GM21390 (cell line): Measurements from ENCODE around the gene ARRB1.
"Not testable (repeated sequence)": the region's sequence is repeated elsewhere in the genome, so short reads cannot be mapped to it uniquely, and the experiment has no call there.

ENCODE experiments used
- ATAC-seq: cut with Tn5 transposase; IDR thresholded peaks from one replicate; pipeline ENCODE4 v1.9.1; 2021; ENCODE audit not compliant: unreplicated experiment

The ARRB1 gene

DNA sequence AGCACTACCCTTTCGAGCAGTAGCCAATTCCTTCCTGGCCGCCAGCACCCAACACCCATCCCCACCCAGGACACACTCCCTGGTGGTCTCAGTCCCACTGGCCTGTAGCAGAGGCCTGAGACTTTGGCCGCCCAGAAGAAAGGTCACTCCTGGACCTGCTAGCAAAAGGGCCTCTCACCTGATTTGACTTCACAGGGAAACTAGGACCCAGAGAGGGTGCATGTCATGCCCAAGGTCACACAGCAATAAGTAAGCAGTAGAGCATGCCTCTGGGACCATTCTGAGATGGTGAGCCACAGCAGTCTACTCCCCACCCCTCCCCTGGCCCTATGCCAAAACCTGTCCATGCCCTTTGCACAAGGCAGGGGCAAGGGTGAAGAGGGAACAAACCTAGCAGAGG, 7.3 kb downstream of the ARRB1 start:
- no peak for ATAC-seq

DNA sequence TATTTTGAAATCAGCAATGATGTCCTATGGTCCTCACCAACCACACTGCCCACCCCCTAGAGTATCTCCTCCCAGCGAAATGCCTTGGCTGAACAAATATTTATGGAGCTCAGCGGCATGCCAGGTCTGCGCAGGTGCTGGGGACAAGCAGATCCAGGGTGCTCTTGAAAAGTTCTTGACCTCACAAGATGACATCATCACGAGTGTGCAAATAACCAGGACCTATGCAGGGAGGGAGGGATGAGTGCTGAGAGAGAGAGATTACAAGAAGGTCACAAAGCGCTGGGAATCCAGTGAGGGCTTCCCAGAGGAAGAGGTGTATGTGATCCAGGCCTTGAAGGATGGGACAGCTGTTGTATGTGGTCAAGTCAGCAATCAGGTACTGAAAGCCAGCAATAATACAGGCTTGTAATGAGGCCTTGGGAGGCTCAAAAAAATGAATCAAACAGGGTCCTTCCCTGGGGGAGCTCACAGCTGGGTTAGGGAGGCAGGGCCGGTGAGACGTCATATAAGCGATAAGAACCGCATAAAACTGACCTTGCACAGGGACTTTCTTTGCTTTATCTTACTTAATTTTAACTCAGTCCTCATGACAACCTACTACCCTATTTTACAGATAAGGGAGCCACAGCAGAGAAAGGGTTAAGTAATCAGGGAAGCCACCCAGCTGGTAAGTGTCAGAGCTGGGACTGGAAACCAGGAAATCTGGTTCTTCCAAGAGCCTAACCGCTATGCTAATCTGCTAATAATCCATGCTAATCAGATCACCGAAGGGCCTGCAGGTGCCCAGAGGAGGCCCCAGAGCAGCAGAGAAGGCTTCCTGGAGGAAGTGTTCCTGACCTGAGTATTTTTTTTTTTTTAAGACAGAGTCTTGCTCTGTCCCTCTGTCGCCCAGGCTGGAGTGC, 8.2 kb downstream of the ARRB1 start:
- no peak for ATAC-seq

DNA sequence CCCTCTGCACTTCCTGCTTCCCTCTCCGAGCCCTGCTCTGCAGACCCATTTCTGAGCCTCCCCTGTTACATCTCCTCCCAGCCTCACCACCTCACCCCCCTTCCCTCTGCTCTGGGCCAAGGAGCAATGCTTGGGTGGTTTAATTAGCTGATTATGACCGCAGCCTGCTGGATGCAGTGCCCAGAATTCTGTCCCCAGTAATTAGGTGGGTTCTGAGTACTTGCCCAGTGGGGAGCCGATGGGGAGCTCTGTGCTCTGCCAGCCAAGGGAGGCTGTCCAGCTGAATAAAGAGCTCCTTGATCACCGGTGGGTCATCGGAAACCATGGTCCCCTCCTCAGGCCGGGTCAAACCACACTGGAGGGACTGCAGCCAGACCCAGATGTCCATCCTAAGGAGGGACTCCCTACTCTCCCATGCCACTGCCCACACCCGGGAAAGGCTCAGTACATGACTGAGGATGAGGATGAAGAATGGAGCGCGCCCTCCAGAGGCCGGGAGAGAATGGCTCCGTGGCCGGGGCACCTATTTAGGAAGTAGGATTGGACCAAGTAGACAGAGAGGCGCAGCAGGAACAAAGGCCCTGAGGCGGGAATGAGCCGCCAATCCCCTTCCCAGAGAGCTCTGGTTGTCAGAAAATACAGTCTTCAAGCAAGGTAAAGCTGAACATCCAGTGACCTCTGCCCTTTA, 9.1 kb downstream of the ARRB1 start:
- no peak for ATAC-seq

DNA sequence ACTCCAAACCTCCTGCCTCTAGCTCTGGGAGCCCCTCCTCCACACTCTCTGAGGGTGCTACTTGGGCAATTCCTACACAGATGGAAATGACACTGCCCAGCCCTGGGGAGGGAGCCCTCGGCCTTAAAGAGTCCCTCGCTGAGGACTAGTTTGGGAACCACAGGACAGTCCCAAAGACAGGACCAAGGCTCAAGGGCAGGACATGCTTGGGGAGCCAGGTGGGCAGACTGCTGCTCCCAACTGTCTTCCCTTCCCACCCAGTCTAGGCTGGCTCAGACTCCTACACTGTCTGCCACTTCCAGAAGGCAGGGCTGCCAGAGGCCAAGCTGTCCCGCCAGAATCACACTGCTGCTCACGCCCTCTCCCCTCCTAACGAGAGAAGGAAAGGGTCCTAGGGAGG, 9.8 kb downstream of the ARRB1 start:
- ATAC-seq: no peak

DNA sequence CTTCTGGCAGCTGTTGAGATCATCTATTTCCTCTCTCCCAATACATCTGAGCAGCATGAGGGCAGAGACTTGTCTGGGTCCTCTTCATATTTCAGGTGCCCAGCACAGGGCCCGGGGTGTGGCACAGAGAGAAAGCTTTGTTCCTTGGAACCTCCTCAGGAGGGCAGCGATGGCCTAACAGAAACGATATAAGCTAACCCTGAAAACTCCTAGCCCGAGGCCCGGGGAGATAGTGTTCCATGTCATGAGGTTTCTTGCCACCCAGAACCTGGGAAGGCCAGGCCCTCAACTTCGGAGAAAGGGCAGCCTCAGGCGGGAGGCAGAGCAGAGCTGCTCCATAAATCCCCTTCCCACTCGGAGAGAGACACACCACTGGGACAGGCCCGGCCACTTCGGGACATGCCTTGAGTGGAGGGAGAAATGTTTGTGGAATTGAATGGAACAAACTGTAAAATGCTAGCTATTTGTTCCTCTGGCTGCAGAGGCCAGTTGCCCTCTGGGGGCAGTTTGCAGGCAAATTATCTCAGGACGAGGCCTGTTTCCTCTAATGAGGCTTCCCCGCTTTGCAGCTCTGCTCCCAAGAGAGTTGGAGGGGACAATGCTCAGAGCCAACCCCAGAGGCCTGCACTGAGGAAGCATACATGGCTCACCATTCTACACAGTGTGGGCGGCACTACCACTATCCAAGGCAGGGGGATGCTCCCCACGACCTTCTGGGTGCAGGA, 11.6 kb downstream of the ARRB1 start:
- ATAC-seq: no peak

DNA sequence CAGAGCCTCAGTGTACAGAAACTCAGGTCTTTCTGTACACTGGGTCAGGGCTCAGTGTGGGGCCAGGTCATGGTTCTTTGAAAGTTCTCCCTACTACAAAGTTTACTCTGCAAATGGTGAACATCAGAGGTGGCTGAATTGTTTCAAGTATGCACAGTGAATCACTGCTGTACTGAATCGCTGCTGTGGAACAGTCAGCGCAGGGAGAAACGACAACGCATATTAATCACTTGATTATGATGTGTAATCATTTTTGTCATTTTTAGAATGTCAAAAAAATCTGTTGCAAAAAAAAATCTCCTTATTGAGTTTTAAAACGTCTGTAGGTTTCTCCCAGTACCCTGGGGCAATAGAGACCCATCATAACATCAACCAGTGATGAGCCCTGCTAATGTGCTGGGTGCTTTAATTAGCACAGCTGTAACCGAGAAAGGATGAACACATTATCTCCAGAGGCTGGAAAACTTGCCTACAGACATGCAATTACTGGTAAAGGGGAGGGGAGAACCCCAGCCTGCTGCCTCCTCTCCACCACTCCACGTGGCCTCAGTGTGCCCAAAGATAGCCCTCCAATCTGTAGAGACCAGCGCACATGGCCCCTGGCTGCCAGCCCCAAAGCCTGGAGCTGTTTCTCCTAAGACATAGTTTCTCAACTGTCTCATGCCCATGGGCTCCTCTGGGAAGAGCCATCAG, 12.8 kb downstream of the ARRB1 start:
- no peak for ATAC-seq

DNA sequence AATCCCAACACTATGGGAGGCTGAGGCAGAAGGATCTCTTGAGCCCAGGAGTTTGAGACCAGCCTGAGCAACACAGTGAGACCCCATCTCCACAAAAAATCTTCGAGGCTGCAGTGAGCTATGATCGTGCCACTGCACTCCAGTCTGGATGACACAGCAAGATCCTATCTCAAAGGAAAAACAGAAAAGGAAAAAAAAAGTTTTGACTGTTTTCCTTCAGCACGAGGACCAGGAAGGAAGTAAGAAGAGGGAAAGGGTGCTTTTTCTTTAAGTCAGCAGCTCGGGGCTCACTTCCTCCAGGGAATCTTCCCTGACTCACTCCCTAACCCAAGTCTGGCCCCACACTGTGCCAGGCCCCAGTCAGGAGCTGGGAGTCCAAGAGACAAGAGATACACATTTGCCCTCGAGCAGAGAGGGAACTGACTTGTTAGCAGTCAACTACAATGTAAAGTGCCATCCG, 14.2 kb downstream of the ARRB1 start:
- no peak for ATAC-seq

DNA sequence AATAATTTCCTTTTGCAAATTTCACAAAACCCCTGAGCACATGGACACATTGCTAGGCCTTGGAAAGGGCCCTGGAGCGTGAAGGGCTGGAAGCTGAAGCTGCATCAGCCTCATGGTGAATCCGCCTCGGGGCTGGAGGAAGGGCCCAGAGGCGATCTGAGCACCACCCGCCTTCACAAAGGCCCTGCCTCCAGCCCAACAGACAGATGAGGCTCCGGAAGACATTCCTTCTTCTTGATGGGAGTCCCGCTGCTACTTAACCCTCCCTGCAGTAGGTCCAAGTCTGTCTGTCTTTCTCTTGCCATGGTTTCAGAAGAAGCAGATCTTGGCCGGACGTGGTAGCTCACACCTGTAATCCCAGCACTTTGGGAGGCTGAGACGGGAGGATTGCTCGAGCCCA, 16.5 kb downstream of the ARRB1 start:
- ATAC-seq: no peak

DNA sequence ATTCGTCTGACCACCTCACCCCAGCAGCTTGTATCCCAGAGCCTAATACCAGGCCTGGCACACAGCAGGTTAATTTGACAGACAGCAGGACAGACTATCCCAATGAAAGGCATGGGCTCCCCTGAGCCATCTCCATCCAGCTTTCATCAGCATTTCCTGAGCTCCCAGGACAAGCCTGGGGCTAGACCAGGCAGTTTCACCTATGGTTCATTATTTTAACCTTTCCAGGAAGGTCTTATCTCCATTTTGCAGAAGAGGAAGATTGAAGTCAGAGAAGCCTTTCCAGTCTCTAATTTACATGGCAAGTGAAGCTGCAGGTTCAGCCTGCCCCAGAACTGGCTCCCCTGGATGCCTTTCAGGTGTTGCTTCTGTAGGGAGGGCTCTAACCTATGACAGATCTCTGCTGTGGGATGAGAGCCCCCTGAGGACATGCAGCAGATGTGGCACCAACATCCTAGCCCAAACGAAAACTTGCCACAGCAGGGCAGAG, 17.0 kb downstream of the ARRB1 start:
- ATAC-seq: no peak

DNA sequence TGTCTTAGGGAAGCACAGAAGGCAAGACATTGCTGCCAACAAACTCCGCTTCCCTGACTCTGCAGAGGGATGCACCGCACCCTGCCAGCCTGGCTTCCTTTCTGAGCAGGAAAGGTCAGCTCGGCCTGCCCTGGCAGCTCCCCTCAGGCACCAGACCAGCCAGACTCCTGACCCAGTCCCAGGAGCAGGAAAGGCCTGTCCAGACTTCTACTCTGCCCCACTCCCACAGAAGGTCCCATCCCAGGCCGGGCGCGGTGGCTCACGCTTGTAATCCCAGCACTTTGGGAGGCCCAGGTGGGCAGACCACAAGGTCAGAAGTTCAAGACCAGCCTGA, 17.7 kb downstream of the ARRB1 start:
- no peak for ATAC-seq

DNA sequence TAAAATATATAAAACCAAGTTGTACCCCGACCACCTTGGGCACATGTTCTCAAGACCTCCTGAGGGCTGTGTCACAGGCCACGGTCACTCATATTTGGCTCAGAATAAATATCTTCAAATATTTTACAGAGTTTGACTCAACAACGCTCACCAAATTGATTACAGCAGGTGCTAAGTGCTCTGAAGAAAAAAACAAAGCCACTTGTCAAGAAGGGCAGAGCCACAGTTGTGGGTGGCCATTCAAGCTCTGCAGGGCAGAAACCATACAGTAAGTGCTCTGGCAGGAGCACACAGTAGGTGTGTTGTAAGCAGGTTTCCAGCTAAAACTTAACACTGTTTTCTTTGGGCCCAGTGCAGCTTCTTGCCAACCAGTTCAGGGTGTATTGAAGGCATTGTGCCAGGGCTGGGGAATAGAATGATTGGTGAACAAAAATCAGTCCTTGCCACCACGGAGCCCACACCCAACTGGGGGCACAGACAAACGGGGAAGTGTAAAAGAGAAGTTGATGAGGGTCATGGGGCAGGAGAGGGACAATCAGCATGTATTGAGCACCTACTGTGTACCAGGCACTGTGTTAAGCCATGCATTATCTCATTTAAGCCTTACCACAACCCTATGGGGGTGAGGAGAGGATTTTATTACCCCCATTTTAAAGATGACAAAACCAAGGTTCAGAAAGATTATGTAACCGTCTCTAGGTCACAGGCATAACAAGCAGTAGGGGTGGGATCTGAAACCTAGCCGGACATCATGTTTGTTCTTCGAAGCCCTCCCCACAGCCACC, 18.2 kb downstream of the ARRB1 start:
- ATAC-seq: no peak

DNA sequence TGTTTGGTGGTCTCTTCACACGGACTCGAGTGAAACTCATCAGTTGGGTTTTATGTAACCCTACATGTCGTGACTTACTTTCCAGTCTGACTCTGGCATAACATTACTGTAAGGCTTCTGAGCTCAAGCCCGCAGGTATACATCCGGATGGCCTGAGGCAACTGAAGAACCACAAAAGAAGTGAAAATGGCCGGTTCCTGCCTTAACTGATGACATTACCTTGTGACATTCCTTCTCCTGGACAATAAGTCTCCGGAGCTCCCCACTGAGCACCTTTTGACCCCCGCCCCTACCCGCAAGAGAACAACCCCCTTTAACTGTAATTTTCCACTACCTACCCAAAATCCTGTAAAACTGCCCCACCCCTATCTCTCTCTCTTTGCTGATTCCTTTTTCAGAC, 19.7 kb downstream of the ARRB1 start:
- ATAC-seq: not testable (repeated sequence)

DNA sequence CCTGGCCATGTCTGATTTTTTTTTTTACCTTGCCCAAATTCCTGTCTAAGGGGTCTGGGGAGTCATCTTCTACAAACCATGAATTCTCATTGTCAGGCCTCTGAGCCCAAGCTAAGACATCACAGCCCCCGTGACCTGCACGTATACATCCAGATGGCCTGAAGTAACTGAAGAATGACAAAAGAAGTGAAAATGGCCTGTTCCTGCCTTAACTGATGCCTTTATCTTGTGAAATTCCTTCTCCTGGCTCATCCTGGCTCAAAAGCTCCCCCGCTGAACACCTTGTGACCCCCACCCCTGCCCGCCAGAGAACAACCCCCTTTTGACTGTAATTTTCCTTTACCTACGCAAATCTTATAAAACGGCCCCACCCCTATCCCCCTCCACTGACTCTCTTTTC, 20.2 kb downstream of the ARRB1 start:
- not testable (repeated sequence) for ATAC-seq

DNA sequence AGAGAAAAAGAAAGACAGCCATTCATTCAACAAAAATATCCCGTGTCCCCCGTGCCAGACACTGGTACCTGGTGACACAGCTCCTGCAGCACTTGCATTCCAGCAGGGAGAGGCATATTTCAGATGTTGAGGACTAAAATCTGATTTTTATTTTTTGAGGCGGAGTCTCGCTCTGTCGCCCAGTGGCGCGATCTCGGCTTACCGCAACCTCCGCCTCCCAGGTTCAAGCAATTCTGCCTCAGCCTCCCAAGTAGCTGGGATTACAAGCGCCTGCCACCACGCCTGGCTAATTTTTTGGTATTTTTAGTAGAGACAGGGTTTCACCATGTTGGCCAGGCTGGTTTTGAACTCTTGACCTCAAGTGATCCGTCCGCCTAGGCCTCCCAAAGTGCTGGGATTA, 20.6 kb downstream of the ARRB1 start:
- not testable (repeated sequence) for ATAC-seq

DNA sequence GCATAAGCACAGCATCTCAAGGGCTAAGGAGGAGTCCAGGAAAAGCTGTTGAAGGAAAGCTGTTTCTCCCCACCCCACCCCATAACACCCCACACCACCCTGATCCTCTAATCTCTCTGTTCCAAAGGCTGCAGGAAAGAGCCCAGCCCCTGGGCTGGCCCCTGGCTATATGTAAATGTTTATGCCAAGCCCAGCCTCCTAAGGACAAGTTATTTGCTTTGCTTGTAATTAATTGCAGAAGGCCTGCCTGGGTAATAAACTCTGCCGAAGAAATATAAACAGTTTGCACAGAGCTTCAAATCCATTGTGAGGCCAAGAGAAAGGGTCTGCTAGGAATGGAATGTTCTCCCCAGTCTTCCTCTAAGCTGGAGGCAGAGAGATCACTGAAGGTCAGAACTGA, 21.2 kb downstream of the ARRB1 start:
- no peak for ATAC-seq

DNA sequence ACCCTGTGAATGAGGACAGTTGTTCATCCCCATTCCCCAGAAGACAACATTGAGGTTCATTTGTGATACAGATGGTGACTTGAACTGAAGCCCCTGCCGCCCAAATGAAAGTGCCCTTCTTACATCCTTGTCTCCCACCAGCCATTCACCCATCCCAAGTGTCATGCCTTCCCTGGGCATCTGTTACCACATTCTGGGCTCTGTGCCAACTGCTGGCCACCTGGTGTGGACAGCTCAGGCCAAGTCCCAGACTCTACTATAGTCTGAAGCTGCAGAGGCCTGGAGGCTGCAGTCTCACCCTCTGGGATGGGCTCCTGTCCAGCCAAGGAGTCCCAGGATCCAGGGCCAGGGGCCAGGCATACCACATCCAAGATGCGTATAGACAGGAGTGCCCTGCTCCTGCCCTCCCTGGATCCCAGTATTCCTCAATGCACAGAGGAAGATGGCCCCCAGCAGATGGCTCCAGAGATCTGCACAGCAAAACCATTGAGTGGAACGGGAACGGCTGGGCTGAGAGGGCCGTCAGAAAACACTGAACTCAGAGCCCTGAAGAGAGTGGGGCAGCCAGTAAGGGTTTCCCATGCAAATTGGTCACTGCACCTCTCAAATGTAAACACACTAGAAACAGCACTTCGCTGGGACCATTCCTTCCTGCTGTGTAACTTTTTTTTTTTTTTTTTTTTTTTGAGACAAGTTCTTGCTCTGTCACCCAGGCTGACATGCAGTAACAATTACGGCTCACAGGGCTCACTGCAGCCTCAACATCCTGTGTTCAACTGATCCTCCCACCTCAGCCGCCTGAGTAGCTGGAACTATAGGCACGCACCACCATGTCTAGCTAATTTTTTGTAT, 22.8 kb downstream of the ARRB1 start:
- peak; percentile 53 for ATAC-seq

DNA sequence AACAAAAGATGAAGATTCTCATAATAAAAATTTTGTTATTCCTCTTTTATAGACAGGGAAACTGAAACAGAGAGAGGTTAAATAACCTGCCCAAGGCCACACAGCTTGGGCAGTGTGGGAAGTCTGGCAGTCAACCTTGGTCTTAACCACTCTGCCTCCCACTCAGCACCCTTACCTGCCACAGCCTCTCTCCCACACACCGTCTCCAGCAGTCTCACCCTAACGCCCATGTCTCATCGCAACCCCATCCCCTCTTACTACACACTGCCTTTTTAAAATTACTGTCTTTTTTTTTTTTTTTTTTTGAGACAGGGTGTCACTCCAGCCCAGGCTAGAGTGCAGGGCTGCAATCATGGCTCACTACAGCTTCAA, 25.0 kb downstream of the ARRB1 start:
- no peak for ATAC-seq

DNA sequence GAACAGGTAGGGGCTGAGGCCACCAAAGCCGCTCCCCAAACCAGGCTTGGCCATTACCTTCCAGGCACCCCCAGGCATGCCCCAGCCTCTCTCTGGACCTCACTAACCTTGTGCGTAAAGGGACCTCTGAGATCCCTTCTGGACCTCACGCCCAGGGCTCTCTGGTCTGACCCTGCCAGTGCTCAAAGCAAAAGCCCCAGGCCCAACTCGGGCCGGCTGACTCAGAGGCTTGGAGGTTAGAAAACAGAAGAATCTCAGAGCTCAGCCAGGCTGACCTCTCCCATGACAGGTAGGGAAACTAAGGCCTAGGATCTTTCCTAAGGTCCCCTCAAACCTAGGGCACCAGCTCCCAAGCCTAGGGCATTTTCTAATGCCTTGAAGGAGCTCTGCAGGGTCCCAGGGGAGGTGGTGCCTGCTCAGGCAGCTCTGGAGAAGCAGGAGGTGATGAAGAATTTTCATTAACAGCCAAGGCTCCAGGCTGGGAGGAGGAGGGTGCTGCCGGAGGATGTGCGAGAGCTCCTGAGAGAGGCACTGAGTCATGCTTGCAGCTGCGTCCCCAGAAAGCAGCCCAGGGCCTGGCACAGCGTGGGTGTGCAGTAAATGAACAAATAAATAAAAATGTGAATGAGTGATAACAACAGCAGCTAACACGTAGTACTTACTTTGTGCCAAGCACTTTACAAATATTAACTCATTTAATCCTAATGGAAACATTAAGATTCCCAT, 25.6 kb downstream of the ARRB1 start:
- ATAC-seq: no peak

DNA sequence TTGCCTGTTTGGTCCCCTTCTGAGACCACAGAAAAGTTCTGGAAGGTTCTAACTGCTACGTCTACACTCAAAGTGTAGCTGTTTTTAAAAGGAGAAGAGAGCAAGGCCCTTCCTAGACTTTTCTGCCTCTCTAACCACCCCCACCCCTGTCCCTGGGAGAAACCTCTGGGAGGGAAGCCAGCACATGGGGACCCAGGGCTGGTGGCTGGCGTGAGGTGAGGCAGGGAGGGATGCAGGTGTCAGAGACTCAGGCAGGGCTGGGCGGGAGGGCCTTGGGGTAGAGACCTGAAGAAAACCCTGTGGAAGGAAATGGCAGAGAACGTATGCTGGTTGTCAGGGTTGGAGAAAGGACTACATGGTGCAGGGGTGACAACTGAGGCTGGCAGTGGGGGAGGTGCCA, 26.7 kb downstream of the ARRB1 start:
- ATAC-seq: no peak
